Raji (cell line): Measurements from ENCODE around the gene LCN15.

Source experiments
- POLR2A ChIP-seq: IDR thresholded peaks from 2 replicates; pipeline ENCODE4 v1.6.1; 2011; ENCODE audit warnings: low read depth, low read length, control low read depth; ENCODE audit not compliant: insufficient read depth

LCN15 gene

DNA sequence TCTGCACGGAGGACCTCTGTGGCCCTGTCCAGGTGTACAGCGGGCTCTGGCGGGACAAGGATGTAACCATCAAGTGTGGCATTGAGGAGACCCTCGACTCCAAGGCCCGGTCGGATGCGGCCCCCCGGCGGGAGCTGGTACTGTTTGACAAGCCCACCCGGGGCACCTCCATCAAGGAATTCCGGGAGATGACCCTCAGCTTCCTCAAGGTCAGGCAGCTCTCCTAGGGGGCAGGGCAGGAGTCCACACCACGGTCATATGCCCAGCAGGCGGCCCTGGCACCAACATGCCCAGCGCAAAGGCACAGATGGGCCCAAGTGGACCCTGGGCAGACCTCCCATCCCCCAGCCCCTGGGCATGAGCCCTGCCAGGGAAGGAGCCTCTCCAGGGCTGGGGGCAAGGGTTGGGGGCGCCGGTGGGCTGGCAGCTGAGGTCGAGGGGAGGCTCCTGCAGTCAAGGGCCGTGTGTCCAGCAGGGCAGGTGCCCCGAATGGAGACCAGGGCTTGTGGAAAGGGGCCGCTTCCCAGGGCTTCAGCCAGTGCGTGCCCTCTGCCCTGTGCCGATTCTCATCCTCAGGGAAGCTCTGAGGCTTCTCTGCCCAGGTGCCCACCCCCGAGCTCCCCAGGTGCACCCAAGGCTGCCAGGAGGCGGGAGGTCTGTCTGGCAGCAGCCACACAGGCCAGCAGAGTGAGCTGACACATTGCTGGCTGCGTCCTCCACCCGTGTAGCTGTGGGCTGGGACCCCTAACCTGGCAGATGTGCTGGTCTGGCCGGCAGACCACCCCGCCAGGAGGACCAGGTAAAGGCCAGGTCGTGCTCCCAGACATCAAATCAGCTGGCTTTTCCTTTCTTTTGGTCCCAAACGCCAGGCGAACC, 42.0 kb downstream of the LCN15 start:
- TF ChIP-seq POLR2A = peak; percentile 4; the same call in 1 of the 2 replicates

DNA sequence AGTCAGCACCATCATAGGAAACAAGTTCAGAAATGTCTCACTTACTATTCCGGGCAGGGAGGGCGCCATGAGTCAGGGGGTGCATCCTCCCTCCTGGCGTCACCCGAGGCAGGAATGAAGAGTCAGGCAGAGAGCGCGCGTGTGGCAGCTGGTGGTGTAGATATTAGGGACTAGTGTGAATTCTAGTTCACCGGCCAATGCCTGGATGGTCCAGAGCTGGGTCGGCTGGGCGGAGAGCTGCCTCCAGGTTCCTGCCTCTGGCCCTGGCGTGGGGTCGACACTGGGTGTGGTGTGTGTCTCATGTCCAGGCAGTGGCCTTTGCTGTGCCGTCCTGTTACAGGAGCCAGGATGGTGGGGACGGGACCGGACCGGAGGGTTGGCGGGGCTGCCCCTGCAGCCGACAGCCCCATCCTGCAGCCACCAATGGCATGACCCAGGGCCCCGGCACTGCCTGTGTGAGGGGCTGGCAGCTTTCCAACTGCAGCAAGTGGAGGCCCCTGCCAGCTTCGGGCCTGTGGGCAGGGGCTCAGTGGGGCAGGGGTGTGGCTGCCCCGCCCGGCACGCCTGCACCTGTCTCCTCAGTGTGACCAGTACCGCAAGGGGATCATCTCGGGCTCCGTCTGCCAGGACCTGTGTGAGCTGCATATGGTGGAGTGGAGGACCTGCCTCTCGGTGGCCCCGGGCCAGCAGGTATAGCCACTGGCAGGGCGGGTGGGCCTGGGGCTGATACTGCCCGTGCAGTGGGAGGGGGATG, 42.8 kb downstream of the LCN15 start:
- peak; percentile 11; the same call in 1 of the 2 replicates for TF ChIP-seq POLR2A

GRCh38 chr9:136720898-136721338, 43.4 kb downstream of the LCN15 start:
- no peak for TF ChIP-seq POLR2A

DNA sequence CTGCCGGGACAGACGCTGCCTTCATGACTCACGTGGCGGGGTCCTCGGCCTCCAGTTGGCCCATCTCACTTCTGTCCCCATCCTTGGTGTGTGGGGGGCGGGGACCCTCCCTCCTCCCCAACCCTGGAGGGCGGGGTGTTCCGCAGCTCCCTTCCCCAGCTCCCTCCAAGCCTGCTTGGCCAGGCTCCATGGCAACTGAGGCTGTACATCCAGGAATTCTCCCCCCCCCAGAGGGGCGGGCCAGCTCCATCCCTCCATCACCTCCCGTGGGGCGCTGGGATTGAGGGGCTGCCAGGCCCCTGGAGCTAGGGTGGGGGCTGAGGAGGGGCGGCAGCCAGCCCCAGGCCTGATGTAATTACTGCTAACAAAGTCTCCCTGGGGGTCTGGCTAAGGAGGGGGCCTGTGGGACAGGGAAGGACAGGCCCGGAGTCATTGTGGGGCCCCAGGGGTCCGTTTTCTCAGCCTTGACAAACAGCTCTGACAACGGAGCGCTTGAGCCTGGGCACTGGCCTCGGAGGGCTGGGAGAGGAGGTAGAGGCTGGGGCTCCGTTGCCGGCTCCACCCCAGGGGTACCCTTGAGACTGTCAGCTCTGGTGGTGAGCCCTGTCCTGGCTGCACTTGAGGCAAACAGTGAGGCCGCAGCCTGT, 43.9 kb downstream of the LCN15 start:
- no peak for TF ChIP-seq POLR2A

- TF ChIP-seq POLR2A = no peak
Measured at GRCh38 chr9:136719195-136719880, 45.0 kb downstream of the LCN15 start.

- no peak for TF ChIP-seq POLR2A
Measured at GRCh38 chr9:136718345-136719194, 45.7 kb downstream of the LCN15 start.

GRCh38 chr9:136717399-136717798, 46.9 kb downstream of the LCN15 start:
- no peak for TF ChIP-seq POLR2A

DNA sequence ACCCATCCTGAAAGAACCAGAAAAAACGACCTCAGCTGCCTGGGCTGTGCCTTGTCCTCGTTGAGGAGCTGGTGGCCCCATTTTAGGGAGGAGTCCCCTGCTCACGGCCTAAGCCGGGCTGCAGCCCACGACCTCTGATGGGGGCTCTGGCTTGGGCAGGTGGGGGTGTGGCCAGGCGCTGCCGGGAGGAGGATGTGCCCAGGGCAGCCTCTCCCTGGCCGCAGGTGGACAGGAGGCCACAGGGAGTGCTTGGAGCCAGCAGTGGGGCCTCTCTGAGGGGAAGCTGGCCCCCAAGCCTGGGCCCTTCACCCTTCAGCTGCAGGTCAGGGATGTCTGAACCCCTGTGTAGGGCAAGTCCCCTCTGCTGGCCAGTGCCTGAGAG, 49.4 kb downstream of the LCN15 start:
- TF ChIP-seq POLR2A = no peak

DNA sequence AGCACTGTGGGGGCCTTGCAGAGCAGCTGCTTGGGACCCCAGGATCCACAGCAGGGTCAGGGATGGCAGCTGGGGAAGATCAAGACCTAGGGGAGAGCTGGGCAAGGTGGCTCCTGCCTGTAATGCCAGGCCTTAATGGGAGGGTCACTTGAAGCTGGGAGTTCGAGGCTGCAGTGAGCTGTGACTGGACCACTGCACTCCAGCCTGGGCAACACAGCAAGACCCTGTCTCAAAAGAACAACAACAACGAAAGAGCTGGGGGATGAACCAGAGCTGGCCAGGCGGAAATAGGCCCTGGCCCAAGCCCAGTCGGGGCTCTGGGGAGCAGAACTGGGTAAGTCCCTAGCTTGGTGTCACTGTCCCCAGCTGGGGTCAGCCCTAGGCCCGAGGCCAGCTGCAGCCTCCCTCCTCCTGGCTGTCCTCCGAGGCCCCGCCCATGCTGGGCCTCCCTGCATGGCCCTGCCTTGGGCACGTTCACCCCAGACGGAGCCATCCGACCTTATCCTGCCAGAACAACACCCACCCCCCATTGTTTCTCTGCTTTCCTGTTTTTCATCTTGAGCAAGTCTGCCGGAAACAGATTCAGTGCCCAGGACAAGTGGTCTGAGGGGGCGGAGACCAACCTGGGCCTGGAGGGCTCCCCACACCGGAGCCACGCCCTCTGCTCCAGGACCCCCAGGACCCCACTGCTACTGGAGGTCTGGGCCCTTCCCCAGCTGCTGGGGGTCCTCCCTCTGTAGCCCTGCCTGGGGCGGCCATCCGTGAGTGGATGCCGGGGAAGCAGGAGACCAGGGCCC, 50.0 kb downstream of the LCN15 start:
- TF ChIP-seq POLR2A = no peak

GRCh38 chr9:136713550-136713949, 50.8 kb downstream of the LCN15 start:
- no peak for TF ChIP-seq POLR2A

- no peak for TF ChIP-seq POLR2A
Measured at GRCh38 chr9:136712690-136713544, 51.4 kb downstream of the LCN15 start.
